HG03457 (cell line): Measurements from ENCODE around the gene CD96.
A peak's percentile ranks its signal among the peaks of the same experiment; 100 is the strongest.
"Not testable (repeated sequence)": the region's sequence is repeated elsewhere in the genome, so short reads cannot be mapped to it uniquely, and the experiment has no call there.

Experiments used
- ATAC-seq: cut with Tn5 transposase; IDR thresholded peaks from one replicate; pipeline ENCODE4 v1.9.1; 2021; ENCODE audit warnings: moderate number of reproducible peaks; ENCODE audit not compliant: unreplicated experiment

CD96 gene

DNA sequence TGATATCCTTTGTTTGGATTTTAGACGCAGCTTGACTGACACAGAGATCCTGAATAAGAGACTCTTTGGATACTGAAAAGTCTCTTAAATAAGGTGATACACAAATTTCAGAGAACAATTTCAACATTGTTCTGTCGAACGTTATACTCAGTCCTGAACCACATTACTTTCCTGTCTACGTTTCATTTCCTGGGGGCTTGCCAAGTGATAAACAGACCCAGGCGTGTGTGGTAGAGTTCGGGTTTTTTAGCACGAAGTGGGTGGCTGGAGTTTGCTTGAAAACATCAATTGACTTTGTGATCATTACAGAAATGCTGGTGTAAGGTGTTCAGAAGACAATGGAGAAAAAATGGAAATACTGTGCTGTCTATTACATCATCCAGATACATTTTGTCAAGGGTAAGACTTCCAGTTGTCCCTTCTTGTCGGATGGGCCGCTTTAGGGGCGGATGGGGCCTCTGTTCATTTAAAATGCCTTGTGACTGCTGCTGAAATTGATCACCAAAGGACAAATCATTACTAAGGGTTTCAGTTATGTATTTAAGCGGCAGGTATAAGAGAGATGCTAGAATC lies at the start of gene CD96:
Gene CD96, plus strand, starts transcription at position 287 of the 573 bp plus-strand sequence. Its CDS starts 52 bp downstream, at position 339.
- peak; percentile 40 for ATAC-seq

- no peak for ATAC-seq
Observed at GRCh38 chr3:111493276-111493675, 48.7 kb upstream of the CD96 start.

- no peak for ATAC-seq
Observed at GRCh38 chr3:111496894-111497559, 45.0 kb upstream of the CD96 start.

- ATAC-seq = no peak
Observed at GRCh38 chr3:111498022-111498421, 44.0 kb upstream of the CD96 start.

GRCh38 chr3:111506435-111506834 lies 35.6 kb upstream of the CD96 start:
- no peak for ATAC-seq

- no peak for ATAC-seq
Observed at GRCh38 chr3:111509308-111509707, 32.7 kb upstream of the CD96 start.

DNA sequence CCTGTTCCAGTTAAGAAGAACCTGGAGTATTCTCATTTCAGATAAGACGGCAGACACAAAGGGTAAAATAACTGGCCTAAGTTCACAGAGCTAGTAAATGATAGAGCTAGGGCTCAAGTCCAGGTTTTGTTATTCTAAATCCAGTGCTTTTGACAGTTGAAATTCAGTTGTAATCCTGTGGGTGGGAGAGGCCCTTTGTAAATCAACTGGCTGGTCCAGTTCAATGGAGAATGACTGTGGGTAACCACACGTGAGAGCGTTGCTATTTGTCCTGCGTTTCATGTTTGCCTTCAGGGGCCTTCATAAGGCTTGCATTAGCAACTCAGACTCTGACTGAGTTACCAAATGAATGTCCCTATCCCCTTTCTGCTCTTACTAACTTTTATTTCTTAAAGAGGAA lies 24.2 kb upstream of the CD96 start:
- ATAC-seq = no peak

GRCh38 chr3:111519178-111519855 lies 22.7 kb upstream of the CD96 start:
- ATAC-seq = no peak

DNA sequence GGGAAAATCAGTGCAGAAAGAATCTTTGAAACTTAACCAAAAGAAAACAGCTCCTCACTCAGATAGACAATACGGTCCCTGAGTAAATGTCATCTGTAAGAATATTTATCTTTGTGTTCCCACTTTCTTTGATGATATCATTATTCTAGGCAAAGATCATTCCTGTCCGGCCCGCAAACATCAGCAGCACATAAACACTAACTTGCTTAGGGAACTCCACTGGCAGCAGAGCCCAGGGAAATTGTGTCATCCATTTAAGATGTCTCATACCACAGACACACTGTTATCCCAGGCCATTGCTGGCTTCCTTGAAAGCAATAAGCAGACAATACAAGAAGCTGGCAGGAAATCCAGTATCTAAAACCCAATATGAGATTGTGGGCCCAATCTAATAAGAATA lies 20.1 kb upstream of the CD96 start:
- no peak for ATAC-seq

- ATAC-seq = not testable (repeated sequence)
Observed at GRCh38 chr3:111524486-111524885, 17.5 kb upstream of the CD96 start.

DNA sequence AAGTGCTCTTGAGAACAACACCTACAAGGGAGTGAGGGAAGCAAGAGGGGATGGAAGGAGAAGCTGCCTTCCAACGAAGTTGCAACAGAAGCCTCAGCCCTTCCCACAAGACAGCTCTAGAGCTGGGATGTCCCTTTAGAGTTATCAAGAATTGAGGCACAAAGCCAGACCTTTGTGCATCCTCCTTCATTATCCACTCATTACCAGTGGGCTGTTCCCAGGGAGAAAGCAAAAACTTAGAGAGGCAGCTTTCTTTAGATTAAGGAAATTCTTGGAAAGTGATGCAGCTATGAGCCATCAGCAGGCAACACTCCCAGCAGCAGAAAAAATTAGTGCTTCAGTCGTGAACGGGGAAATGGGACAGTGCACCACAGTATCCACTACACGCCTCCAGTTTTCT lies 10.6 kb upstream of the CD96 start:
- no peak for ATAC-seq

DNA sequence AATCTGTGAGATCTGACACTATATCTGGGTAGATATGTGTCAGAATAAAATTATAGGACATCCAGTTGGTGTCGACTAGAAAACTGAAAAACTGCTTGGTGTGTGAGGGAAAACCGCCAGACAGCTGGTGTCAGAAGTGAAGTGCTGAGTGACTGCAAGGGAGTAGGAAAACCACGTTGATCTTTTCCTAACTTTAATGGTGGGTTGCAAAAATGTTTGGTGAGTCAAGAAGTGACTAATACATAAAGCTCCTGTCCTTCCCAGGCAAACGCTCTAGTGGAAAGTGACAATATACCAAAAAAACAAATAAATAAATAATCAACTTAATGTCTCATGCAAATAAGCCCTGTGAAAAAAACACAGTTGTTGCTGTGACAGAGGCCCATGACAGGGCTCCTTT lies 7.3 kb upstream of the CD96 start:
- no peak for ATAC-seq

GRCh38 chr3:111538111-111538510 lies 3.9 kb upstream of the CD96 start:
- no peak for ATAC-seq

DNA sequence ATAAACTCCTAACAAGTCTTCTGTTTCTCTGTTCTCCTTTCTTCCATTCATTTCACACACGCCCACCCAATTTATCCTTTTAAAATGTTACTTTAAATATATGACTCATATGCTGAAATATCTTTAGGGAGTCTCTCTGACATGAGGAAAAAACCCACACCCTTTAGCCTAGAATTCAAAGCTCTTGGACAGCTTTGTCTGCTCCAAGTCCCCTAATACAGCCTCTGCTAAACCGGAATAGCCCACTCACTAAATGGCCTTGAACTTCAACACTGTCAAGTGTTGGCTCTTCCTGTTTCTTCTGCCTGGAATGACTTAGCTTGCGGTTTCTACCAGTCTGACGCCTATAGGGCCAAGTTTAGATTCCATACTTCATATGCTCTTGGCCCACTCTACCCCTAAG lies 3.3 kb upstream of the CD96 start:
- peak; percentile 34 for ATAC-seq

- peak; percentile 58 for ATAC-seq
Observed at GRCh38 chr3:111539351-111540331, 2.4 kb upstream of the CD96 start.

DNA sequence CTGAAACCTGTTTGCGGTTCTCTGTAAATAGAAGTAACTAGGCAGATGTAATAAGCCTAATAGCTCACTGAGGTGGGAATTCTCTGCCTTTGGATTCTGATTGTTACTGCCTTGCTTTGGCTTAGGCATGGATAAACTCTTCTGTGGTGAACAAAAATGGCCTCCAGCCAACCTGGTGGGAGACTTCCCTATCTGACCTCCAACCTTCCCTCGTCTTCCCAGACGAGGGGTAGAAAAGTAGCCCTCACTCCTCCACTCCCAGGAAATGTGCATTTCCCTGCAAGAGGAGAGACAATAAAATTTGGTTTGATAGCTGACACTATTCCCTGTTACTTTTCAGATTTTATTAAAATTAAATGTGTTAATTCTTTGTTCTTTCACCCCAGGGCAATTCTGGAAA lies 606 bp upstream of the CD96 start:
- no peak for ATAC-seq

- no peak for ATAC-seq
Observed at GRCh38 chr3:111542611-111543300, 759 bp downstream of the CD96 start.

GRCh38 chr3:111545349-111545748 lies 3.4 kb downstream of the CD96 start:
- no peak for ATAC-seq

DNA sequence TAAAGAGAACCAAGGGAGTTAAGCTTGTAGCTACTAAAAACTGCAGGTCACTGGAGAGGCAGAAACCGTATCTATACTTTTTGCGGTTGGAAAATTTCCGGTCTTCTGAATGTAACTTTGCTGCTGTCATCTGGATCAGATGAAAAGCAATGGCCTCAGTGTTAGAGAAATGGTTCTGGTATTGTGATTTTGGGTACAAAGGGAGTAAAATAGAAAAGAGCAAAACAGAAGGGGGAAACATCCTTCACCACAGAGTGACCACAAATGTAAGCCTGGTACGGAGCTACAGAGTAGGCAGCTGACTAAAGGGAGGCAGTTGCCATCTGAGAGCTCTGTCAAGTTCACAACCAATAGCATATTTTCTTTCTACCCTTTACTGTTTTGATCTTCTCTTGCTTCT lies 5.6 kb downstream of the CD96 start:
- peak; percentile 86 for ATAC-seq

- peak; percentile 51 for ATAC-seq
Observed at GRCh38 chr3:111548092-111548491, 6.1 kb downstream of the CD96 start.

DNA sequence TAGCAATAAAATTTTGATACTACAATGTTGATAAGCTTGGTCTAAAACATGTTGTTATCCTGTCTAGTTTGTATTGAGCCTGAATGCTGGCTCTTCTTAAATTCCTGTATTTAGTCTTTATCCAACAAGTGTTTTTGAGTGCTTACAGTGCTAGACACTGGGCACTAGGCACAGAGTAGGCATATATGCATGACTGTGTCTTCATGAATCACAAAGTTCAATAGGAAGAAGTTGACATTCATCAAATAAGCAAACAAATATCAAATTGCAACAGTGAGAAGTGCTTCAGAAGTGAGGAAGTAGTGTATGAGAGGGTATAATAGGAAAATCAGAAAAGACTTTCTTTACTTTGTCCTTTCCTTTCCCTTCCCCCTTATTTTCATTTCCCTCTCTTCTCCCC lies 6.8 kb downstream of the CD96 start:
- no peak for ATAC-seq
